CD4-positive, CD25-positive, alpha-beta regulatory T cell (primary cell): ENCODE data around the gene ADD1. TPM values are rescaled to one million over a fixed set of nuclear protein-coding genes. Genes with fewer than 3 reads are reported as not detected.

Experiments
- ATAC-seq, 2 donors: fragments of 150-1000 bp; cut with Tn5 transposase; one replicate each; pipeline ENCODE4 v1.10.0; 2021; ENCODE audit warnings: low read depth in 2 of 2, moderate number of reproducible peaks in 2 of 2, moderate library complexity in 1 of 2
- DNase-seq, 3 donors: peaks; one replicate each; pipeline versions ENCODE4 v3.0.0 to v3.0.0-alpha.2; 2012 to 2022; ENCODE audit warnings: mixed read lengths in 1 of 3
- H3K27ac ChIP-seq: one replicate; pipeline ENCODE4 v1.7.0; 2013; ENCODE audit warnings: mild to moderate bottlenecking, low read length; ENCODE audit not compliant: insufficient read depth, poor library complexity, severe bottlenecking
- H3K27me3 ChIP-seq: one replicate; pipeline ENCODE4 v1.7.0; 2013; ENCODE audit warnings: low read length; ENCODE audit not compliant: control insufficient read depth, insufficient read depth
- H3K36me3 ChIP-seq: one replicate; pipeline ENCODE4 v1.7.0; 2013; ENCODE audit warnings: mild to moderate bottlenecking, low read length, moderate library complexity; ENCODE audit not compliant: control insufficient read depth, insufficient read depth
- H3K4me1 ChIP-seq: 2 replicates; pipeline ENCODE4 v1.7.0; 2013; ENCODE audit warnings: mild to moderate bottlenecking, low read length; ENCODE audit not compliant: insufficient read depth, control insufficient read depth, poor library complexity, severe bottlenecking
- H3K4me3 ChIP-seq: one replicate; pipeline ENCODE4 v1.7.0; 2013; ENCODE audit warnings: low read depth, mild to moderate bottlenecking, low read length, moderate library complexity
- H3K9me3 ChIP-seq, 2 experiments: 1 replicate in 1 of 2; 2 replicates in 1 of 2; pipeline ENCODE4 v1.7.0; 2013; ENCODE audit warnings: low read length in 2 of 2, mild to moderate bottlenecking in 1 of 2, moderate library complexity in 1 of 2; ENCODE audit not compliant: control insufficient read depth in 2 of 2
- H3K27ac Mint-ChIP-seq, 3 donors: one replicate each; pipeline ENCODE4 v1.8.0; 2020 to 2022; ENCODE audit warnings: mild to moderate bottlenecking in 3 of 3, mixed read lengths in 3 of 3, moderate library complexity in 2 of 3
- H3K27me3 Mint-ChIP-seq: one replicate; pipeline ENCODE4 v1.8.0; 2022; ENCODE audit warnings: mild to moderate bottlenecking, mixed read lengths
- H3K36me3 Mint-ChIP-seq: one replicate; pipeline ENCODE4 v1.8.0; 2020; ENCODE audit warnings: mixed read lengths
- H3K4me1 Mint-ChIP-seq, 4 donors: one replicate each; pipeline ENCODE4 v1.8.0; 2020 to 2022; ENCODE audit warnings: mixed read lengths in 4 of 4, mild to moderate bottlenecking in 1 of 4
- H3K4me3 Mint-ChIP-seq, 4 donors: one replicate each; pipeline ENCODE4 v1.8.0; 2020 to 2022; ENCODE audit warnings: mild to moderate bottlenecking in 4 of 4, mixed read lengths in 4 of 4, moderate library complexity in 3 of 4
- H3K9me3 Mint-ChIP-seq, 7 donors: one replicate each; pipeline ENCODE4 v1.8.0; 2020 to 2022; ENCODE audit warnings: mixed read lengths in 7 of 7, mild to moderate bottlenecking in 3 of 7, moderate library complexity in 2 of 7
- polyA plus RNA-seq, 4 donors: library from polyadenylated mRNA; unstranded; fragments of 300-500 nt; fragmentation: Illumina TruSeq; gene quantifications; one replicate each; pipeline ENCODE4 v1.2.3, GENCODE V29; 2021
- total RNA-seq: library from RNA; stranded (reverse); gene quantifications from one replicate; pipeline ENCODE4 v1.2.3, GENCODE V29; 2022

The ADD1 gene
- total and polyA plus RNA-seq, 5 donors from 2014 or later, result 142 to 242 (median 146) TPM

GRCh38 chr4:2887343-2887742 is 43.7 kb downstream of the ADD1 start:
- Mint-ChIP-seq H3K4me1 (peaks cover 0 to 16% (median 6%) of the 10 kb centered on the region in 4 donors), H3K27me3 (no peaks in the 10 kb centered on the region), H3K9me3 (no peaks in the 10 kb centered on the region), H3K27ac (no peak overlapping the region), H3K4me3 (no peak overlapping the region), H3K36me3 (peaks cover 38% of the 10 kb centered on the region)
- no peaks in the 10 kb centered on the region for H3K4me1 ChIP-seq
- DNase-seq (no peak), ATAC-seq (no peak)
- no peak overlapping the region for H3K27ac ChIP-seq
- no peaks in the 10 kb centered on the region for H3K27me3 ChIP-seq
- H3K36me3 ChIP-seq, result peaks cover 60% of the 10 kb centered on the region
- no peak overlapping the region for H3K4me3 ChIP-seq
- no peaks in the 10 kb centered on the region for H3K9me3 ChIP-seq

- peaks cover 50% of the 10 kb centered on the region for H3K36me3 ChIP-seq
- H3K9me3 ChIP-seq, result no peaks in the 10 kb centered on the region
- H3K27me3 ChIP-seq, result no peaks in the 10 kb centered on the region
- H3K27ac Mint-ChIP-seq, result peak overlapping the region in 2 of 3 donors; percentile 80 to 94
- DNase-seq, result no peak
- no peaks in the 10 kb centered on the region for H3K9me3 Mint-ChIP-seq
- H3K4me3 Mint-ChIP-seq, result no peak overlapping the region
- H3K4me1 Mint-ChIP-seq, result peaks cover 0 to 14% (median 6%) of the 10 kb centered on the region in 4 donors
- ATAC-seq, result no peak
- no peak overlapping the region for H3K27ac ChIP-seq
- H3K36me3 Mint-ChIP-seq, result peaks cover 39% of the 10 kb centered on the region
- H3K4me1 ChIP-seq, result no peaks in the 10 kb centered on the region
- H3K27me3 Mint-ChIP-seq, result no peaks in the 10 kb centered on the region
- no peak overlapping the region for H3K4me3 ChIP-seq
Observed at GRCh38 chr4:2888886-2889285, 45.2 kb downstream of the ADD1 start.

- H3K9me3 ChIP-seq, result no peaks in the 10 kb centered on the region
- Mint-ChIP-seq H3K36me3 (peaks cover 35% of the 10 kb centered on the region), H3K4me3 (no peak overlapping the region), H3K27ac (peak overlapping the region in 2 of 3 donors; percentile 28 to 48), H3K27me3 (no peaks in the 10 kb centered on the region), H3K4me1 (peaks cover 0 to 11% (median 1%) of the 10 kb centered on the region in 4 donors), H3K9me3 (no peaks in the 10 kb centered on the region)
- no peak overlapping the region for H3K27ac ChIP-seq
- DNase-seq (no peak), ATAC-seq (no peak)
- H3K4me1 ChIP-seq, result no peaks in the 10 kb centered on the region
- H3K27me3 ChIP-seq, result no peaks in the 10 kb centered on the region
- H3K4me3 ChIP-seq, result no peak overlapping the region
- peaks cover 52% of the 10 kb centered on the region for H3K36me3 ChIP-seq
Observed at GRCh38 chr4:2891294-2891693, 47.6 kb downstream of the ADD1 start.

GRCh38 chr4:2893772-2894171 is 50.1 kb downstream of the ADD1 start:
- Mint-ChIP-seq H3K4me3 (no peak overlapping the region), H3K27me3 (no peaks in the 10 kb centered on the region), H3K36me3 (peaks cover 30% of the 10 kb centered on the region), H3K9me3 (no peaks in the 10 kb centered on the region), H3K27ac (peak overlapping the region in 1 of 3 donors; percentile 62), H3K4me1 (peaks cover 0 to 8% (median under 1%) of the 10 kb centered on the region in 4 donors)
- peaks cover 61% of the 10 kb centered on the region for H3K36me3 ChIP-seq
- no peaks in the 10 kb centered on the region for H3K4me1 ChIP-seq
- no peak for ATAC-seq
- DNase-seq, result no peak
- no peak overlapping the region for H3K27ac ChIP-seq
- no peak overlapping the region for H3K4me3 ChIP-seq
- no peaks in the 10 kb centered on the region for H3K9me3 ChIP-seq
- no peaks in the 10 kb centered on the region for H3K27me3 ChIP-seq

GRCh38 chr4:2898001-2898400 is 54.4 kb downstream of the ADD1 start:
- Mint-ChIP-seq H3K36me3 (peaks cover 45% of the 10 kb centered on the region), H3K27ac (peak overlapping the region in 2 of 3 donors; percentile 36 to 41)
- DNase-seq, result no peak

GRCh38 chr4:2900741-2901140 is 57.1 kb downstream of the ADD1 start:
- ATAC-seq (no peak), DNase-seq (no peak)
- Histone ChIP-seq H3K27ac (no peak overlapping the region), H3K4me3 (no peak overlapping the region), H3K27me3 (no peaks in the 10 kb centered on the region), H3K36me3 (peaks cover 85% of the 10 kb centered on the region), H3K9me3 (no peaks in the 10 kb centered on the region), H3K4me1 (no peaks in the 10 kb centered on the region)
- Mint-ChIP-seq H3K27me3 (no peaks in the 10 kb centered on the region), H3K36me3 (peaks cover 62% of the 10 kb centered on the region), H3K4me1 (peaks cover 0 to 9% (median 6%) of the 10 kb centered on the region in 4 donors), H3K27ac (peak overlapping the region in 2 of 3 donors; percentile 42 to 89), H3K4me3 (no peak overlapping the region), H3K9me3 (no peaks in the 10 kb centered on the region)

More at GRCh38 chr4:2898001-2898400, 54.4 kb downstream of the ADD1 start:
- Mint-ChIP-seq H3K27me3 (no peaks in the 10 kb centered on the region), H3K4me3 (no peak overlapping the region), H3K4me1 (peaks cover 0 to 5% (median 1%) of the 10 kb centered on the region in 4 donors), H3K9me3 (no peaks in the 10 kb centered on the region)
- no peaks in the 10 kb centered on the region for H3K27me3 ChIP-seq
- H3K4me3 ChIP-seq, result no peak overlapping the region
- ATAC-seq, result no peak
- peaks cover 84% of the 10 kb centered on the region for H3K36me3 ChIP-seq
- H3K27ac ChIP-seq, result no peak overlapping the region
- H3K4me1 ChIP-seq, result no peaks in the 10 kb centered on the region
- H3K9me3 ChIP-seq, result no peaks in the 10 kb centered on the region

- Mint-ChIP-seq H3K4me3 (no peak overlapping the region), H3K36me3 (peaks cover 65% of the 10 kb centered on the region), H3K27me3 (no peaks in the 10 kb centered on the region), H3K9me3 (no peaks in the 10 kb centered on the region), H3K4me1 (peaks cover 0 to 11% (median 9%) of the 10 kb centered on the region in 4 donors), H3K27ac (peak overlapping the region in 2 of 3 donors; percentile 42 to 89)
- ATAC-seq (no peak), DNase-seq (no peak)
- Histone ChIP-seq H3K4me1 (peaks cover 3% of the 10 kb centered on the region), H3K4me3 (no peak overlapping the region), H3K27me3 (no peaks in the 10 kb centered on the region), H3K36me3 (peaks cover 85% of the 10 kb centered on the region), H3K9me3 (no peaks in the 10 kb centered on the region), H3K27ac (no peak overlapping the region)
Observed at GRCh38 chr4:2901186-2901585, 57.5 kb downstream of the ADD1 start.

- H3K36me3 Mint-ChIP-seq, result peaks cover 63% of the 10 kb centered on the region
- Histone ChIP-seq H3K4me1 (peaks cover 11% of the 10 kb centered on the region), H3K36me3 (peaks cover 79% of the 10 kb centered on the region), H3K27me3 (no peaks in the 10 kb centered on the region), H3K9me3 (no peaks in the 10 kb centered on the region), H3K4me3 (no peak overlapping the region), H3K27ac (no peak overlapping the region)
- ATAC-seq (no peak), DNase-seq (no peak)
- H3K4me3 Mint-ChIP-seq, result no peak overlapping the region
- H3K9me3 Mint-ChIP-seq, result no peaks in the 10 kb centered on the region
- H3K27ac Mint-ChIP-seq, result peak overlapping the region in 1 of 3 donors; percentile 74
- no peaks in the 10 kb centered on the region for H3K27me3 Mint-ChIP-seq
- H3K4me1 Mint-ChIP-seq, result peaks cover 0 to 18% (median 13%) of the 10 kb centered on the region in 4 donors
Observed at GRCh38 chr4:2902126-2902525, 58.5 kb downstream of the ADD1 start.
